ENCODE data around the gene MAML2. TPM values are rescaled to one million over a fixed set of nuclear protein-coding genes. Genes with fewer than 3 reads are reported as not detected.

The MAML2 gene
- total RNA-seq, 1 experiment from 2014 or later, result 2.7 TPM

- Histone ChIP-seq H2BK5ac (ENCODE audit: insufficient read length, low read length) (no peak overlapping the region), H3T11ph (ENCODE audit: low read length) (no peak overlapping the region), H3K18ac (ENCODE audit: insufficient read length, low read depth, low read length) (no peak overlapping the region), H3K14ac (ENCODE audit: insufficient read depth, low read length) (no peak overlapping the region), H2BK20ac (ENCODE audit: low read depth, low read length, poor library complexity, severe bottlenecking) (no peak overlapping the region), H3K23ac (ENCODE audit: insufficient read length, low read depth, low read length) (no peak overlapping the region), H2BK15ac (ENCODE audit: low read depth, low read length) (no peak overlapping the region), H2AFZ (ENCODE audit: low read length) (no peak overlapping the region), H3K23me2 (ENCODE audit: insufficient read length, low read depth, low read length, poor library complexity, severe bottlenecking) (no peaks in the 10 kb centered on the region), H3K79me2 (ENCODE audit: insufficient read depth, low read length) (no peaks in the 10 kb centered on the region), H3K27ac (ENCODE audit: insufficient read length, low read depth, low read length) (no peak overlapping the region), H3K9ac (ENCODE audit: extremely low read depth, insufficient read length, low read length) (no peak overlapping the region), H3K9me3 (ENCODE audit: control insufficient read depth, low read depth, low read length) (peaks cover 27% of the 10 kb centered on the region), H3K79me1 (ENCODE audit: insufficient read depth, low read depth, low read length, poor library complexity, severe bottlenecking) (no peaks in the 10 kb centered on the region), H4K5ac (ENCODE audit: insufficient read length, low read depth, low read length) (no peak overlapping the region), H3K27me3 (ENCODE audit: insufficient read depth, low read length) (no peaks in the 10 kb centered on the region), H4K91ac (ENCODE audit: insufficient read length, low read depth, low read length) (no peak overlapping the region), H4K8ac (replicated peaks; ENCODE audit: insufficient read length, low read depth, low read length) (no peak overlapping the region), H2BK12ac (ENCODE audit: insufficient read length, low read depth, low read length) (no peak overlapping the region), H2AK5ac (ENCODE audit: insufficient read length, low read length) (no peak overlapping the region), H3K56ac (ENCODE audit: insufficient read length, low read depth, low read length) (no peak overlapping the region), H4K20me1 (ENCODE audit: control insufficient read depth, insufficient read depth, insufficient read length) (no peaks in the 10 kb centered on the region), H3K4me2 (ENCODE audit: insufficient read depth, insufficient read length, low read length) (no peak overlapping the region), H2BK120ac (ENCODE audit: low read depth, low read length, poor library complexity, severe bottlenecking) (no peak overlapping the region), H3K4me1 (ENCODE audit: insufficient read depth, low read length) (no peaks in the 10 kb centered on the region), H3K4ac (ENCODE audit: low read depth, low read length) (no peak overlapping the region)
- H3K27ac Mint-ChIP-seq, result no peak overlapping the region; a peak in 1 of 7 replicates
- no CpG with 5 or more reads among the region's 3 CpGs for whole genome bisulfite sequencing (ENCODE audit: extremely low coverage, insufficient read length, low lambda C conversion rate)
- peaks cover 18 to 40% (median 30%) of the 10 kb centered on the region in 3 experiments for H3K36me3 Mint-ChIP-seq (ENCODE audit: insufficient read depth in 1 of 3, low read depth in 3 of 3)
- no peak for TF ChIP-seq CTCF (conservative IDR thresholded peaks at IDR 0.05)
- peaks cover 2% of the 10 kb centered on the region; the same call in 1 of the 2 replicates for H3K27me3 Mint-ChIP-seq (ENCODE audit: low read depth)
- DNase-seq, result no peak
- no peak overlapping the region for H3K4me3 Mint-ChIP-seq
- H3K4me1 Mint-ChIP-seq, result no peaks in the 10 kb centered on the region
- H3K9me3 Mint-ChIP-seq, result peaks cover 45 to 52% of the 10 kb centered on the region in 2 experiments
These were observed 394.4 kb downstream of the MAML2 start for GRCh38 chr11:95948637-95949036.
